Spleen (tissue), 11 donors: ENCODE measurements around the gene MEF2A. TPM values are rescaled to one million over a fixed set of nuclear protein-coding genes. Genes with fewer than 3 reads are reported as not detected.

Source experiments
- DNase-seq: peaks from one replicate; pipeline ENCODE4 v3.0.0-alpha.2; 2020
- H3K27ac ChIP-seq, 8 donors: fragments of 200-600 bp; sonication (generic) in 7 of 8; 1 replicate in 4 of 8; 2 replicates in 4 of 8; pipeline versions ENCODE4 v1.5.0 to v1.8.0; 2016 to 2021; ENCODE audit warnings: inconsistent platforms in 4 of 8, mild to moderate bottlenecking in 4 of 8, moderate library complexity in 1 of 8
- H3K27me3 ChIP-seq, 7 donors: fragments of 200-600 bp; sonication (generic) in 6 of 7; replicated peaks in 1 of 7; 1 replicate in 4 of 7; 2 replicates in 3 of 7; pipeline versions ENCODE4 v1.5.0 to v1.8.0; 2016 to 2021; ENCODE audit warnings: inconsistent platforms in 3 of 7, mild to moderate bottlenecking in 1 of 7
- H3K36me3 ChIP-seq, 6 donors: fragments of 200-600 bp; sonication (generic) in 5 of 6; 1 replicate in 4 of 6; 2 replicates in 2 of 6; pipeline versions ENCODE4 v1.5.0 to v1.8.0; 2016 to 2021; ENCODE audit warnings: inconsistent platforms in 2 of 6
- H3K4me1 ChIP-seq, 6 donors: fragments of 200-600 bp; sonication (generic) in 5 of 6; 1 replicate in 3 of 6; 2 replicates in 3 of 6; pipeline versions ENCODE4 v1.5.0 to v1.8.0; 2016 to 2021; ENCODE audit warnings: inconsistent platforms in 3 of 6
- H3K4me3 ChIP-seq, 8 donors: fragments of 200-600 bp; sonication (generic) in 7 of 8; 1 replicate in 4 of 8; 2 replicates in 4 of 8; pipeline versions ENCODE4 v1.5.0 to v1.8.0; 2016 to 2021; ENCODE audit warnings: inconsistent platforms in 4 of 8, mild to moderate bottlenecking in 4 of 8, moderate library complexity in 2 of 8
- H3K9me3 ChIP-seq, 8 donors: fragments of 200-600 bp; sonication (generic) in 7 of 8; 1 replicate in 4 of 8; 2 replicates in 4 of 8; pipeline versions ENCODE4 v1.5.0 to v1.8.0; 2016 to 2021; ENCODE audit warnings: inconsistent platforms in 4 of 8
- POLR2A ChIP-seq, 3 donors: fragments of 450-650 bp; IDR thresholded peaks; one replicate each; pipeline ENCODE4 v1.5.1; 2017; ENCODE audit warnings: antibody characterized with exemption in 3 of 3, mild to moderate bottlenecking in 1 of 3
- POLR2AphosphoS5 ChIP-seq, 3 donors: sonication (generic); formaldehyde crosslinking; IDR thresholded peaks; one replicate each; pipeline ENCODE4 v1.5.1; 2017; ENCODE audit warnings: antibody characterized with exemption in 3 of 3
- WGBS, 5 donors: extraction: QIAGEN DNeasy Blood & Tissue Kit in 3 of 5; methylation state at CpG; one replicate each; pipeline versions ENCODE4 v1.1.5 to v1.1.7; 2013 to 2018; 5-methylcytosine and 5-hydroxymethylcytosine counted together
- intact Hi-C: fragments of 100-400 bp; cut with DNase I; formaldehyde crosslinking; loops from one replicate; pipeline ENCODE4 v1.15.0; 2023; ENCODE audit warnings: low total_unique reads
- polyA plus RNA-seq, 3 donors: library from polyadenylated mRNA; stranded (reverse); fragments of 200-250 nt; gene quantifications; one replicate each; pipeline ENCODE4 v1.2.1, GENCODE V29; 2013
- total RNA-seq, 7 donors: library from RNA; depleted of rRNA in 3 of 7; stranded (reverse); fragments of >200 nt in 3 of 7; fragmentation: NEBNext Ultra II Directional in 4 of 7; extraction: Animal tissue kit (Norgen Biotek cat#: 25700) in 4 of 7; gene quantifications; one replicate each; pipeline versions ENCODE4 v1.1.0 to v1.2.1, GENCODE V29; 2016 to 2021
- TF ChIP-seq, protein P1 (sequence below), 11 experiments: fragments of 200-600 bp in 7 of 11; fragments of 450-650 bp in 4 of 11; sonication (generic) in 4 of 11; IDR thresholded peaks in 8 of 11; conservative IDR thresholded peaks in 3 of 11; 1 replicate in 7 of 11; 2 replicates in 4 of 11; pipeline versions ENCODE4 v1.4.0 to v1.8.0; 2016 to 2021; ENCODE audit warnings: antibody characterized with exemption in 11 of 11, inconsistent platforms in 4 of 11, mild to moderate bottlenecking in 1 of 11
- donor health status: healthy with polysubstance abuse.
- donor health status: DM: no; HTN: no; CAD: no; lungs with moderate emphysema.
- donor health status: DM: no; HTN: no; CAD: no.
- donor health status: Bipolar disorder and iron deficiency.
- donor health status: healthy.
- donor health status: DM: no; HTN: no; CAD: no.
- donor health status: DM: yes; HTN: yes; CAD: no.

Gene MEF2A
- total and polyA plus RNA-seq, 10 donors, result 21.9 to 143 (median 90.6) TPM

DNA sequence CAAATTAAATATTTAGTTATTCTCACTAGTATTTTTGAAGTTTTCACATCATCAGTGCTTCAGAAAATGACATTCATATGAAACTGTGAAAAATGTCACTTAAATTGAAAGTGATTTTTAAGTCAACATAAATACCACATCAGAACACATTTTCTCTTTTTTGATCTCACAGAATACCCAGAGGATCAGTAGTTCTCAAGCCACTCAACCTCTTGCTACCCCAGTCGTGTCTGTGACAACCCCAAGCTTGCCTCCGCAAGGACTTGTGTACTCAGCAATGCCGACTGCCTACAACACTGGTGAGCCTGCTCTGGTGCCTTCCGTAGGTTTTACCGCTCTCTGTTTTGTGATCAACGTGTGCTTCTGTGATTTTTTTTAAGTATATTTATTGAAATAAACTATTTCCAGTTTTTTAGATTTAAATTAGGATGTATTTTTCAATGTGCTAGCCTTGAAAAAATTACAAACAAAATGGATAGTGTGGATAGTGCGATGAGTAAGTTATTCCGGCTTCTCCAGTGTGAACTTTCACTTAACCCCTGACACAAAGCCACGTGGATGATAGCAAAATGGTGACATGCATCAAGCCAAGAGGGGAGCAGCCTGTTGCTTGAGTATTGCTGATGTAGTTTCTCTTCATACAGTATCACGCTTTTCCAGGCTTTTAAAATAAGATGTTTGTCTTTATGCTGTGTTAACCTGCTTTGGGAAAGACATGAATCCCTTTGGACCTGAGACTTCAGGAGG, 140.9 kb downstream of the MEF2A start:
- Histone ChIP-seq H3K9me3 (no peaks in the 10 kb centered on the region), H3K4me1 (peaks cover 13 to 61% (median 39%) of the 10 kb centered on the region in 6 donors), H3K4me3 (no peak overlapping the region), H3K27me3 (no peaks in the 10 kb centered on the region), H3K36me3 (peaks cover 0 to 52% (median 20%) of the 10 kb centered on the region in 6 donors), H3K27ac (peak overlapping the region in 5 of 8 donors; percentile 10 to 49 (median 35))
- 70 to 87% (median 76%) methylated on average over 10 of the region's 10 CpGs for WGBS, 5 donors
- intact Hi-C loops, result loop anchor here (10.0 kb wide), 1 partner anchor 142 kb away; the partner anchor contains the start of gene MEF2A
- TF ChIP-seq POLR2AphosphoS5 (IDR thresholded peaks at IDR 0.05) (no peak), POLR2A (IDR thresholded peaks at IDR 0.05) (no peak)
- TF ChIP-seq, protein P1, sequence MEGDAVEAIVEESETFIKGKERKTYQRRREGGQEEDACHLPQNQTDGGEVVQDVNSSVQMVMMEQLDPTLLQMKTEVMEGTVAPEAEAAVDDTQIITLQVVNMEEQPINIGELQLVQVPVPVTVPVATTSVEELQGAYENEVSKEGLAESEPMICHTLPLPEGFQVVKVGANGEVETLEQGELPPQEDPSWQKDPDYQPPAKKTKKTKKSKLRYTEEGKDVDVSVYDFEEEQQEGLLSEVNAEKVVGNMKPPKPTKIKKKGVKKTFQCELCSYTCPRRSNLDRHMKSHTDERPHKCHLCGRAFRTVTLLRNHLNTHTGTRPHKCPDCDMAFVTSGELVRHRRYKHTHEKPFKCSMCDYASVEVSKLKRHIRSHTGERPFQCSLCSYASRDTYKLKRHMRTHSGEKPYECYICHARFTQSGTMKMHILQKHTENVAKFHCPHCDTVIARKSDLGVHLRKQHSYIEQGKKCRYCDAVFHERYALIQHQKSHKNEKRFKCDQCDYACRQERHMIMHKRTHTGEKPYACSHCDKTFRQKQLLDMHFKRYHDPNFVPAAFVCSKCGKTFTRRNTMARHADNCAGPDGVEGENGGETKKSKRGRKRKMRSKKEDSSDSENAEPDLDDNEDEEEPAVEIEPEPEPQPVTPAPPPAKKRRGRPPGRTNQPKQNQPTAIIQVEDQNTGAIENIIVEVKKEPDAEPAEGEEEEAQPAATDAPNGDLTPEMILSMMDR (IDR thresholded peaks at IDR 0.05 in 8 of 11, conservative IDR thresholded peaks at IDR 0.05 in 3 of 11), result no peak
- DNase-seq, result no peak

DNA sequence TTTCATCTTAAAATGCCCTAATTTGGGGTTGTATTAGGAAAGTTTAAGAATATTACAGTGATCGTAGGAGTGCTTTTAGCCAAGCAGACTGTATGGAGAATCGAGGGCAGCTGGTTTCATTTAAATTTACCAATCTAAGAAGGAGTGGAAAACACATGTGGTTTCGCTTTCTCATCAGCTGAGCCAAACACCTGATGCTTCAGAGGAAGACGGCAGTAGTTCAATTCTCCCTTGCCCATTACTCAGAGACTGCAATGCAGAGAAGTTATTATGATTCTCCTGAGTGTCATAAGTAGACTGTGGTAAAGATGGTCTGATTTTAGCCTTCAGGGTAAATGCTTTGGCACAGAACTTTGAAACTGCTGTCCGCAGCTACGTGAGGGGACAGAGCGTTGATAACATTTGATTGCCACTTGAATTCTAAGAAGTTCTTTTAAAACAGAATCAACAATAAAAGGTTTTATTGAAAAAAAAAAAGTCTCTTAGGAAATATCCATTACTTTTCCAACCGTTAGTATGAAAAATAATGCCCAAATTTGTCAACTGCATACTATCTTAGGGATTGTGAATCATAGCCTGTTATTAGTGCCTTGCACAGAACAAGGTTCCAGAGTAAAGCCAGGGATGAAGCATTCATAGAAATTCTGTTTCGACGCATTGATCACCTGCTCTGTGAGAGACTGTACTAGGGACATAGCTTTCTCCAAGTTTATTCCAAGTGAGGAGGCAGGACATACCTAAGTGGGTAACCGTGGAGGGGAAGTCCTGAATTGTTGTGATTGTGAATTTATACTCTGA, 141.9 kb downstream of the MEF2A start:
- WGBS, 5 donors, result 69 to 80% (median 72%) methylated on average over 11 of the region's 11 CpGs
- H3K4me1 ChIP-seq, result peaks cover 13 to 66% (median 38%) of the 10 kb centered on the region in 6 donors
- intact Hi-C loops, result loop anchor here (10.0 kb wide), 1 partner anchor 143 kb away; the partner anchor contains the start of gene MEF2A
- peak overlapping the region in 6 of 8 donors; percentile 28 to 49 (median 40) for H3K27ac ChIP-seq
- H3K4me3 ChIP-seq, result peak overlapping the region in 1 of 8 donors; percentile 17
- H3K36me3 ChIP-seq, result peaks cover 0 to 62% (median 29%) of the 10 kb centered on the region in 6 donors
- no peaks in the 10 kb centered on the region for H3K27me3 ChIP-seq
- DNase-seq, result no peak
- no peaks in the 10 kb centered on the region for H3K9me3 ChIP-seq
- TF ChIP-seq, protein P1 (IDR thresholded peaks at IDR 0.05 in 8 of 11, conservative IDR thresholded peaks at IDR 0.05 in 3 of 11), result no peak
- no peak for TF ChIP-seq POLR2AphosphoS5 (IDR thresholded peaks at IDR 0.05)
- no peak for TF ChIP-seq POLR2A (IDR thresholded peaks at IDR 0.05)

DNA sequence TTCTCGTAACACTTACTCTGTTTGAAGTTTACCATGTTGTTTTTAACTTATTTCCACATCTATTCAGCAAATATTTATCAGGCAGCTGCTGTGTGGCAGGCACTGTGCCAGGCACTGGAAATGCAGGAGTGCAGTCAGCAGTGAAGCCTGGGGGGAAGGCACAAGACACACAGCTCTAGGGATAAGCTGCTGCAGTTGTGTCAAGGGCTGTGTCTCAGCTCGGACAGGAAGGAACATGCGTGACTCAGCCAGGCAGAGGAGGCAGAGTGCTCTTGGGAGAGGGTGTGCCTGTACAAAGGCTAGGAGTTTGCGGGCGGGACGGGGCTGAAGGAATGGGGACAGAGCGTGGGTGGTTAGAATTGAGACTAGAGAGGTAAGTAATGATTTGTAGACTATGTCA, 142.8 kb downstream of the MEF2A start:
- WGBS, 5 donors, result 58 to 78% (median 69%) methylated on average over 7 of the region's 7 CpGs
- TF ChIP-seq POLR2AphosphoS5 (IDR thresholded peaks at IDR 0.05) (peak; percentile 47 to 73 (median 72)), POLR2A (IDR thresholded peaks at IDR 0.05) (no peak)
- TF ChIP-seq, protein P1 (IDR thresholded peaks at IDR 0.05 in 8 of 11, conservative IDR thresholded peaks at IDR 0.05 in 3 of 11), result no peak
- Histone ChIP-seq H3K27ac (peak overlapping the region in 4 of 8 donors; percentile 32 to 49 (median 40)), H3K36me3 (peaks cover 0 to 71% (median 35%) of the 10 kb centered on the region in 6 donors), H3K9me3 (no peaks in the 10 kb centered on the region), H3K4me3 (no peak overlapping the region), H3K4me1 (peaks cover 13 to 57% (median 31%) of the 10 kb centered on the region in 6 donors), H3K27me3 (no peaks in the 10 kb centered on the region)
- intact Hi-C loops, result loop anchor here (10.0 kb wide), 1 partner anchor 144 kb away; the partner anchor contains the start of gene MEF2A
- DNase-seq, result no peak
